IPS-NIHi7 (cell line): Measurements from ENCODE around the gene TTC5.
"Not testable (repeated sequence)": the region's sequence is repeated elsewhere in the genome, so short reads cannot be mapped to it uniquely, and the experiment has no call there.

Experiments
- DNase-seq: peaks from one replicate; pipeline ENCODE4 v3.0.0; 2012; ENCODE audit warnings: mixed read lengths; ENCODE audit errors: extremely low spot score

TTC5 gene

GRCh38 chr14:20306079-20306423 lies 300 bp upstream of the TTC5 start:
- DNase-seq: no peak

- DNase-seq: no peak
Observed at GRCh38 chr14:20302042-20302755, 3.6 kb downstream of the TTC5 start.

GRCh38 chr14:20295067-20295466 lies 10.7 kb downstream of the TTC5 start:
- no peak for DNase-seq

GRCh38 chr14:20294636-20295035 lies 11.1 kb downstream of the TTC5 start:
- DNase-seq: no peak

GRCh38 chr14:20281998-20282397 lies 23.8 kb downstream of the TTC5 start:
- not testable (repeated sequence) for DNase-seq

GRCh38 chr14:20280265-20280664 lies 25.5 kb downstream of the TTC5 start:
- not testable (repeated sequence) for DNase-seq

GRCh38 chr14:20278414-20278813 lies 27.3 kb downstream of the TTC5 start:
- DNase-seq: no peak

- no peak for DNase-seq
Observed at GRCh38 chr14:20277409-20277808, 28.3 kb downstream of the TTC5 start.

- DNase-seq: no peak
Observed at GRCh38 chr14:20274062-20274461, 31.7 kb downstream of the TTC5 start.

- not testable (repeated sequence) for DNase-seq
Observed at GRCh38 chr14:20264361-20264760, 41.4 kb downstream of the TTC5 start.

- DNase-seq: no peak
Observed at GRCh38 chr14:20262642-20263128, 43.1 kb downstream of the TTC5 start.

GRCh38 chr14:20247646-20248246 lies 58.0 kb downstream of the TTC5 start:
- peak; percentile 12 for DNase-seq
